Bone marrow (tissue), 2 donors: ENCODE results near the gene SLC25A21.
"Not testable (repeated sequence)": the region's sequence is repeated elsewhere in the genome, so short reads cannot be mapped to it uniquely, and the experiment has no call there.

Source experiments
- DNase-seq, 2 donors: peaks; one replicate each; lab custom pipeline; 2025; lab: John Stamatoyannopoulos, UW

The SLC25A21 gene

GRCh38 chr14:36986407-36986806 is 186.0 kb downstream of the SLC25A21 start:
- DNase-seq = no peak

- DNase-seq = no peak
These were observed 190.4 kb downstream of the SLC25A21 start for GRCh38 chr14:36981832-36982529.

GRCh38 chr14:36980413-36980812 is 192.0 kb downstream of the SLC25A21 start:
- not testable (repeated sequence) for DNase-seq

GRCh38 chr14:36979863-36980262 is 192.5 kb downstream of the SLC25A21 start:
- no peak for DNase-seq

- no peak for DNase-seq
These were observed 195.8 kb downstream of the SLC25A21 start for GRCh38 chr14:36976571-36977023.

- no peak for DNase-seq
These were observed 196.6 kb downstream of the SLC25A21 start for GRCh38 chr14:36975834-36976233.

- no peak for DNase-seq
These were observed 197.4 kb downstream of the SLC25A21 start for GRCh38 chr14:36974985-36975384.

- DNase-seq = no peak
These were observed 198.5 kb downstream of the SLC25A21 start for GRCh38 chr14:36973806-36974442.

- no peak for DNase-seq
These were observed 201.0 kb downstream of the SLC25A21 start for GRCh38 chr14:36971263-36971855.

GRCh38 chr14:36967892-36968555 is 204.4 kb downstream of the SLC25A21 start:
- DNase-seq = no peak

- DNase-seq = no peak
These were observed 216.4 kb downstream of the SLC25A21 start for GRCh38 chr14:36955967-36956366.

- DNase-seq = no peak
These were observed 217.0 kb downstream of the SLC25A21 start for GRCh38 chr14:36955376-36955775.

- DNase-seq = no peak
These were observed 219.7 kb downstream of the SLC25A21 start for GRCh38 chr14:36952689-36953088.

- no peak for DNase-seq
These were observed 221.0 kb downstream of the SLC25A21 start for GRCh38 chr14:36951380-36951911.

- no peak for DNase-seq
These were observed 221.6 kb downstream of the SLC25A21 start for GRCh38 chr14:36950812-36951211.

GRCh38 chr14:36949371-36949770 is 223.0 kb downstream of the SLC25A21 start:
- no peak for DNase-seq

GRCh38 chr14:36948157-36948859 is 224.1 kb downstream of the SLC25A21 start:
- no peak for DNase-seq

GRCh38 chr14:36947362-36947761 is 225.0 kb downstream of the SLC25A21 start:
- DNase-seq = no peak

- no peak for DNase-seq
These were observed 225.5 kb downstream of the SLC25A21 start for GRCh38 chr14:36946872-36947271.

- DNase-seq = no peak
These were observed 227.9 kb downstream of the SLC25A21 start for GRCh38 chr14:36944307-36945010.
